Neuronal stem cell (in vitro differentiated cells): ENCODE measurements around the gene ADCY7.

ENCODE experiments used
- DNase-seq: peaks from one replicate; pipeline ENCODE4 v3.0.0-alpha.2; 2013; ENCODE audit warnings: low spot score
- H2AFZ ChIP-seq: one replicate; pipeline ENCODE4 v1.6.1; 2013; ENCODE audit warnings: mild to moderate bottlenecking, low read length, inconsistent platforms
- H2AK5ac ChIP-seq: 2 replicates; pipeline ENCODE4 v1.6.1; 2013; ENCODE audit warnings: low read depth, mild to moderate bottlenecking, inconsistent platforms, low read length, moderate library complexity, mixed read lengths
- H2BK120ac ChIP-seq: 2 replicates; pipeline ENCODE4 v1.6.1; 2013; ENCODE audit warnings: low read depth, mild to moderate bottlenecking, inconsistent platforms, low read length, moderate library complexity, mixed read lengths
- H2BK12ac ChIP-seq: one replicate; pipeline ENCODE4 v1.6.1; 2013; ENCODE audit warnings: low read length, inconsistent platforms
- H2BK15ac ChIP-seq: 2 replicates; pipeline ENCODE4 v1.6.1; 2013; ENCODE audit warnings: mild to moderate bottlenecking, low read length, inconsistent platforms, mixed read lengths
- H2BK5ac ChIP-seq: one replicate; pipeline ENCODE4 v1.6.1; 2013; ENCODE audit warnings: inconsistent platforms, mild to moderate bottlenecking, low read length, moderate library complexity
- H3K14ac ChIP-seq: one replicate; pipeline ENCODE4 v1.6.1; 2013; ENCODE audit warnings: low read length, inconsistent platforms
- H3K18ac ChIP-seq: 2 replicates; pipeline ENCODE4 v1.6.1; 2013; ENCODE audit warnings: low read length, inconsistent platforms
- H3K23ac ChIP-seq: 2 replicates; pipeline ENCODE4 v1.6.1; 2013; ENCODE audit warnings: low read depth, mild to moderate bottlenecking, mixed read lengths, low read length, inconsistent platforms; ENCODE audit not compliant: poor library complexity
- H3K27ac ChIP-seq: replicated peaks from 3 replicates; pipeline ENCODE4 v1.5.1; 2013; ENCODE audit warnings: low read length, inconsistent platforms
- H3K27me3 ChIP-seq, 3 experiments: 2 replicates each; pipeline ENCODE4 v1.6.1; 2013; ENCODE audit warnings: low read length in 3 of 3, mild to moderate bottlenecking in 2 of 3, inconsistent platforms in 1 of 3, low read depth in 1 of 3, mixed read lengths in 1 of 3, moderate library complexity in 1 of 3; ENCODE audit not compliant: control insufficient read depth in 3 of 3, insufficient read depth in 3 of 3
- H3K36me3 ChIP-seq, 2 donors: replicated peaks in 1 of 2; 2 replicates each; pipeline ENCODE4 v1.6.1; 2013; ENCODE audit warnings: low read length in 2 of 2; ENCODE audit not compliant: control insufficient read depth in 2 of 2, insufficient read depth in 2 of 2
- H3K4ac ChIP-seq: 2 replicates; pipeline ENCODE4 v1.6.1; 2013; ENCODE audit warnings: inconsistent platforms, mild to moderate bottlenecking, low read length, moderate library complexity
- H3K4me1 ChIP-seq, 2 donors: 1 replicate in 1 of 2; 2 replicates in 1 of 2; pipeline ENCODE4 v1.6.1; 2013; ENCODE audit warnings: low read length in 2 of 2, low read depth in 1 of 2; ENCODE audit not compliant: control insufficient read depth in 2 of 2, insufficient read depth in 1 of 2
- H3K4me2 ChIP-seq: one replicate; pipeline ENCODE4 v1.6.1; 2013; ENCODE audit warnings: mild to moderate bottlenecking, low read length, inconsistent platforms; ENCODE audit not compliant: insufficient read depth, poor library complexity, severe bottlenecking
- H3K4me3 ChIP-seq, 2 donors: 2 replicates each; pipeline ENCODE4 v1.5.1; 2013; ENCODE audit warnings: low read length in 2 of 2, mild to moderate bottlenecking in 2 of 2, inconsistent platforms in 1 of 2, moderate library complexity in 1 of 2
- H3K79me1 ChIP-seq: one replicate; pipeline ENCODE4 v1.6.1; 2013; ENCODE audit warnings: low read depth, mild to moderate bottlenecking, inconsistent platforms, low read length, moderate library complexity
- H3K9ac ChIP-seq: one replicate; pipeline ENCODE4 v1.6.1; 2013; ENCODE audit warnings: mild to moderate bottlenecking, low read depth, low read length, inconsistent platforms; ENCODE audit not compliant: poor library complexity
- H3K9me3 ChIP-seq, 2 donors: replicated peaks in 1 of 2; 2 replicates each; pipeline versions ENCODE3 to v1.6.1; 2013; ENCODE audit warnings: low read length in 2 of 2, mild to moderate bottlenecking in 2 of 2, inconsistent platforms in 1 of 2, low read depth in 1 of 2, mixed read lengths in 1 of 2, moderate library complexity in 1 of 2; ENCODE audit not compliant: control insufficient read depth in 2 of 2, insufficient read depth in 1 of 2
- H4K8ac ChIP-seq: one replicate; pipeline ENCODE4 v1.6.1; 2013; ENCODE audit warnings: low read depth, mild to moderate bottlenecking, inconsistent platforms, low read length, moderate library complexity
- H4K91ac ChIP-seq: one replicate; pipeline ENCODE4 v1.6.1; 2013; ENCODE audit warnings: low read length, low read depth, mild to moderate bottlenecking, inconsistent platforms; ENCODE audit not compliant: poor library complexity
- WGBS, 2 donors: extraction: QIAGEN DNeasy Blood & Tissue Kit; methylation state at CpG; one replicate each; pipeline ENCODE4 v1.1.7; 2013; ENCODE audit warnings: missing lambda C conversion rate in 2 of 2, mixed read lengths in 1 of 2; ENCODE audit not compliant: insufficient read length in 2 of 2, insufficient replicate concordance in 1 of 2; ENCODE audit errors: extremely low coverage in 2 of 2; 5-methylcytosine and 5-hydroxymethylcytosine counted together

ADCY7 gene

DNA sequence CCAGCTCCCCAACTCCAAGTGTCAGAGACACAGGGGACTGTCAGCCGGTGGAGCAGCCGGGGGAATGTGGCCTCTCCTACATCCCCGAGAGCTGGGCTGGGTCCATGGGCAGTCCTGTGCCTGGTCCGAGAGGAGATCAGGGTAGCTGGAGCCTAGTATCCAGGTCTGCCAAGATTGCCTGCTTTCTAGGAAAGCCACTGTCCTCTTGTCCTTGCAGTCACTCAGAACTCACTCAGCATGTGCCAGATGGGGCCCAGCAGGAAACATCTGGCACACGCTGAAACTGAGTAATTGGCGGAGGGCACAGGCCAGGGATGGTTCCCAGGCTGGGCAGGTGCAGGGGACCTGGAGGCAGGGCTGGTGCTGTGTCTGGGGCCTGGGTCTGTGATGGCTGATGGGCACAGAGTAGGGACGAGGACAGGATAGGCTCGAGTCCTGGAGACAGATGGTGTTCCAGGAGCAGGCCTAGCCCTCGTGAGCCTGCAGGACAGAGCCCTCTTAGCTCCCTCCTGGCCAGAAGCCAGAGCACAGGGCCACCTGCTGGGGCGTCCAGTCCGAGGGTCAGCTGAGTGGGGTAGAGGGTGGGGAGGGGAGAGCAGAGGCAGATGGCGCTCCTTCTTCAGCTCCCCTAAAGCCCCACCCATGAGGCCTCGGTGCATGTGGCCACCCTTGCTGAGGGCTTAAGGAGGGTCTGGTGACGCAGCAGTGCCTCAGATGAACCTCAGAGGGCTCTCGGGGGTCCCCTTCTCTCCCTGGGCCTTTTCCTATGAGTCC, 31.1 kb downstream of the ADCY7 start:
- H3K9ac ChIP-seq = no peak overlapping the region
- no peak overlapping the region for H4K8ac ChIP-seq
- no peak overlapping the region for H3K23ac ChIP-seq
- H2BK12ac ChIP-seq = no peak overlapping the region
- H3K9me3 ChIP-seq = no peaks in the 10 kb centered on the region
- no CpG with 5 or more reads among the region's 15 CpGs for WGBS, 2 donors
- H2AFZ ChIP-seq = no peak overlapping the region
- peaks cover 1% of the 10 kb centered on the region for H3K79me1 ChIP-seq
- peaks cover 0 to under 1% (median 0%) of the 10 kb centered on the region in 3 experiments for H3K27me3 ChIP-seq
- no peaks in the 10 kb centered on the region for H3K36me3 ChIP-seq
- no peak overlapping the region for H3K4me3 ChIP-seq
- no peak overlapping the region for H2BK15ac ChIP-seq
- no peak overlapping the region for H2BK120ac ChIP-seq
- DNase-seq = no peak
- no peak overlapping the region for H2BK5ac ChIP-seq
- H3K18ac ChIP-seq = no peak overlapping the region
- H3K27ac ChIP-seq = no peak overlapping the region
- no peak overlapping the region for H3K4me2 ChIP-seq
- H3K4me1 ChIP-seq = no peaks in the 10 kb centered on the region
- no peak overlapping the region for H2AK5ac ChIP-seq
- no peak overlapping the region for H3K4ac ChIP-seq
- H4K91ac ChIP-seq = no peak overlapping the region
- peak overlapping the region; percentile 77 for H3K14ac ChIP-seq

DNA sequence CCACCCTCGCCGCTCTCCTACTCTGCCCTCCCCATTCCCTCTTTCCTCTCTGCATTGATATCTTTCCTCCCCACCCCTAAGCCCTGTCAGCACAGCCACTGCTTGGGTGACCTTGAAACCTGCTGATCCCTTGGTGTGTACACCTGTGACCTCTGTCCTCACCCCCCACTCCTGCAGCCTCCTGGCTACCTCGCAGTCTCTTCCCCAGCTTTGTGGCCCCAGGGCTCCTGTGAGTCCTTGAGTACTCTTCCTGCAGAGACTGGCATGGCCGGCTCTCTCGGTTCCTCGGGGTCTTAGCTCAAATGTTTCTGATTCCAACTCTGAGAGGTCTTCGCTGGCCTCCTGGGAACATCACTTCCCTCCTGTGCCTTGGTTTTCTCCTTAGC, 31.7 kb downstream of the ADCY7 start:
- Histone ChIP-seq H3K18ac (no peak overlapping the region), H2BK12ac (no peak overlapping the region), H2BK5ac (no peak overlapping the region), H4K91ac (no peak overlapping the region), H3K4ac (no peak overlapping the region), H3K4me2 (no peak overlapping the region), H3K27me3 (peaks cover 0 to 4% (median 0%) of the 10 kb centered on the region in 3 experiments), H2BK15ac (no peak overlapping the region), H2AFZ (no peak overlapping the region), H3K4me1 (no peaks in the 10 kb centered on the region), H3K4me3 (no peak overlapping the region), H3K79me1 (peaks cover 1% of the 10 kb centered on the region), H3K27ac (no peak overlapping the region), H3K36me3 (no peaks in the 10 kb centered on the region), H2BK120ac (no peak overlapping the region), H3K14ac (no peak overlapping the region), H3K9me3 (no peaks in the 10 kb centered on the region), H4K8ac (no peak overlapping the region), H2AK5ac (no peak overlapping the region), H3K9ac (no peak overlapping the region), H3K23ac (no peak overlapping the region)
- no CpG with 5 or more reads among the region's 7 CpGs for WGBS, 2 donors
- DNase-seq = no peak

DNA sequence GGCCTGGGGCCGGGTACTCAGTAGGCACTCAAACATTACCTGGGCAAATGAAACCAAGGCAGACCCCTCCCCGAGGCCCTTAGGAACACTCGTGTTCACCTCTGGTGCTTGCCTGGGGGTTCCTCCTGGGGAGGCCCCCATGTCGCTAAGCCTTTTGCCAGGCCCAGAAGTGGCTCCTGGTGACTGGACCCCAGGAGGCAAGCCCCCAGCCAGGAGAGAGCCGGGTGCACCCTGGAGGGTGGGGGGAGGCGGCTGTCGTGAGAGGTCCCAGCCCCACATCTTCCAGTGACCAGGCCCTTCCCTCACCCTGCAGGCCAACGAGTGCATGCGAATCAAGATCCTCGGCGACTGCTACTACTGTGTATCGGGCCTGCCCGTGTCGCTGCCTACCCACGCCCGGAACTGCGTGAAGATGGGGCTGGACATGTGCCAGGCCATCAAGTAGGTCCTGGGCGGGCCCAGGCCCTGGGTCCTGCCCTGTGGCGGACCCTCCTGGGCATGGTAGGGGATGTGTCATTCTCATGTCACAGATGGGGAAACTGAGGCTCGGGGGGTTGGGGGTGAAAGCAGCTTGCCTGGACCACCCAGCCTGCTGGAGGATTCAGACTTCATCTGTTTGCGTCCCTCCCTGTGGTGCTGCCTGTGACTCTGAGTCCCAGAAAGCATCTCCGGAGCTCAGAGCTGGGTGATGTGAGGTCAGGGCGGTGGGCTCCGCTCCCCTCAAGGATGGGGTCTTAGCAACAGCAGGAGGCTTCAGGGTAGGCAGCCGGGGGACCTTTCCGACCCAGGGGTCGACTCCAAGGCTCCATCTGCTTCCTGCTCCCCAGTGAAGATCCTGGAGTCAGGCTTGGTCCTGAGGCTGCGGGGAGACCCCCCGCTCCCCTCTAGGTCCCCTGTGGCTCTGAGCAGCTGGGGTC, 32.5 kb downstream of the ADCY7 start:
- peaks cover 0 to 4% (median 0%) of the 10 kb centered on the region in 3 experiments for H3K27me3 ChIP-seq
- H3K9ac ChIP-seq = no peak overlapping the region
- H3K18ac ChIP-seq = peak overlapping the region; percentile 84
- peak overlapping the region; percentile 77 for H2BK5ac ChIP-seq
- no peak overlapping the region for H4K8ac ChIP-seq
- H3K36me3 ChIP-seq = no peaks in the 10 kb centered on the region
- no peak overlapping the region for H3K4me3 ChIP-seq
- no CpG with 5 or more reads among the region's 29 CpGs for WGBS, 2 donors
- H2AK5ac ChIP-seq = peak overlapping the region; percentile 53
- no peak overlapping the region for H2AFZ ChIP-seq
- peaks cover 1% of the 10 kb centered on the region for H3K79me1 ChIP-seq
- H3K4ac ChIP-seq = no peak overlapping the region
- no peak overlapping the region for H3K4me2 ChIP-seq
- no peaks in the 10 kb centered on the region for H3K4me1 ChIP-seq
- H2BK15ac ChIP-seq = peak overlapping the region; percentile 89
- H3K23ac ChIP-seq = peak overlapping the region; percentile 80
- no peak overlapping the region for H2BK120ac ChIP-seq
- no peak overlapping the region for H4K91ac ChIP-seq
- no peak overlapping the region for H3K27ac ChIP-seq
- peak overlapping the region; percentile 49 for H2BK12ac ChIP-seq
- H3K9me3 ChIP-seq = no peaks in the 10 kb centered on the region
- peak overlapping the region; percentile 38 for H3K14ac ChIP-seq
- no peak for DNase-seq
